PC-3 (cell line): ENCODE data around the gene MT1M. TPM values are rescaled to one million over a fixed set of nuclear protein-coding genes. Genes with fewer than 3 reads are reported as not detected.

ENCODE experiments used
- ATAC-seq: fragments of 200-7000 bp; cut with Tn5 transposase; 2 replicates; pipeline ENCODE4 v1.9.1; 2020; ENCODE audit warnings: mild to moderate bottlenecking, moderate library complexity
- BruUV-seq: library from RNA; stranded (reverse); fragments of 400-500 nt; replicated peaks from 2 replicates; lab custom pipeline; 2021; lab: Mats Ljungman, UMichigan
- CTCF ChIA-PET: fragments of 300-600 bp; sonication (Branson Sonifier 250); formaldehyde crosslinking; loops from one replicate; lab custom pipeline; 2022; ENCODE audit warnings: antibody characterized with exemption; lab: Charles Lee
- POLR2A ChIA-PET: fragments of 300-600 bp; sonication (Branson Sonifier 250); formaldehyde crosslinking; loops from one replicate; lab custom pipeline; 2022; ENCODE audit warnings: antibody characterized with exemption; ENCODE audit not compliant: unreplicated experiment; lab: Charles Lee
- DNase-seq: peaks from one replicate; pipeline ENCODE4 v3.0.0-alpha.2; 2015
- H2AFZ ChIP-seq: fragments of 300-600 bp; sonication (generic); 2 replicates; pipeline ENCODE4 v1.6.0; 2016; ENCODE audit warnings: antibody characterized with exemption, low read length
- H3F3A ChIP-seq: fragments of 300-600 bp; sonication (generic); one replicate; pipeline ENCODE4 v1.6.0; 2017; ENCODE audit warnings: antibody characterized with exemption, low read length, control low read depth, mild to moderate bottlenecking; ENCODE audit not compliant: unreplicated experiment
- H3K27ac ChIP-seq: fragments of 300-600 bp; sonication (generic); 2 replicates; pipeline ENCODE4 v1.5.1; 2016; ENCODE audit warnings: mild to moderate bottlenecking, low read length
- H3K27me3 ChIP-seq: fragments of 300-600 bp; sonication (generic); 2 replicates; pipeline ENCODE4 v1.6.1; 2016; ENCODE audit warnings: low read length, mixed read lengths
- H3K36me3 ChIP-seq: fragments of 300-600 bp; sonication (generic); 2 replicates; pipeline ENCODE4 v1.6.1; 2016; ENCODE audit warnings: low read depth, mixed run types, low read length, mixed read lengths
- H3K4me1 ChIP-seq: fragments of 300-600 bp; sonication (generic); 2 replicates; pipeline ENCODE4 v1.5.1; 2016; ENCODE audit warnings: low read length; ENCODE audit not compliant: insufficient read depth
- H3K4me2 ChIP-seq: fragments of 300-600 bp; sonication (generic); 2 replicates; pipeline ENCODE4 v1.6.0; 2016; ENCODE audit warnings: low read length
- H3K4me3 ChIP-seq: fragments of 300-600 bp; sonication (generic); 2 replicates; pipeline ENCODE4 v1.5.1; 2016; ENCODE audit warnings: mild to moderate bottlenecking, low read length, mixed read lengths
- H3K79me2 ChIP-seq: fragments of 300-600 bp; sonication (generic); 2 replicates; pipeline ENCODE4 v1.6.1; 2017; ENCODE audit warnings: low read length, mixed read lengths
- H3K9ac ChIP-seq: fragments of 300-600 bp; sonication (generic); 2 replicates; pipeline ENCODE4 v1.6.0; 2016; ENCODE audit warnings: mild to moderate bottlenecking, low read length
- H3K9me2 ChIP-seq: fragments of 300-600 bp; sonication (generic); replicated peaks from 2 replicates; pipeline ENCODE4 v1.6.1; 2016; ENCODE audit warnings: mixed run types, low read length, mixed read lengths
- H3K9me3 ChIP-seq: fragments of 300-600 bp; sonication (generic); 2 replicates; pipeline ENCODE4 v1.6.1; 2016; ENCODE audit warnings: low read length, mixed read lengths
- H4K20me1 ChIP-seq: fragments of 300-600 bp; sonication (generic); 2 replicates; pipeline ENCODE4 v1.6.1; 2016; ENCODE audit warnings: low read length, mixed read lengths
- CTCF ChIP-seq: fragments of 300-600 bp; sonication (generic); conservative IDR thresholded peaks from 2 replicates; pipeline ENCODE4 v1.5.1; 2017; ENCODE audit warnings: antibody characterized with exemption, low read depth, mild to moderate bottlenecking, low read length
- EZH2 ChIP-seq: fragments of 300-600 bp; sonication (generic); IDR thresholded peaks from one replicate; pipeline ENCODE4 v1.6.1; 2017; ENCODE audit warnings: antibody characterized with exemption, mild to moderate bottlenecking, low read length; ENCODE audit not compliant: unreplicated experiment
- EZH2phosphoT487 ChIP-seq: fragments of 300-600 bp; sonication (generic); IDR thresholded peaks from 2 replicates; pipeline ENCODE4 v1.6.1; 2018; ENCODE audit warnings: mild to moderate bottlenecking, antibody characterized with exemption, low read length, borderline replicate concordance
- intact Hi-C: fragments of 100-400 bp; cut with micrococcal nuclease; formaldehyde crosslinking; loops from 2 replicates; pipeline ENCODE4 v1.9.0; 2023
- total RNA-seq: library from RNA; depleted of rRNA; stranded (reverse); fragments of >200 nt; gene quantifications from 2 replicates; pipeline ENCODE4 v1.2.3, GENCODE V29; 2014

Gene MT1M
- total RNA-seq, 1 experiment from 2014 or later, result 1.5 TPM

- H3K4me1 ChIP-seq, result peaks cover 60% of the 10 kb centered on the region
- no peaks in the 10 kb centered on the region for H3K27me3 ChIP-seq
- intact Hi-C loops, result no loop called here
- DNase-seq (no peak), ATAC-seq (no peak)
- H4K20me1 ChIP-seq, result no peaks in the 10 kb centered on the region
- H3K9ac ChIP-seq, result no peak overlapping the region
- H3K36me3 ChIP-seq, result no peaks in the 10 kb centered on the region
- no peak for TF ChIP-seq EZH2phosphoT487
- no peak for TF ChIP-seq CTCF
- TF ChIP-seq EZH2, result no peak
- H3K27ac ChIP-seq, result peak overlapping the region; percentile 59
- POLR2A ChIA-PET, result no interaction called here
- H3K4me2 ChIP-seq, result peak overlapping the region; percentile 40; the same call in 1 of the 2 replicates
- BruUV-seq, result no TSS peak
- no peak overlapping the region for H2AFZ ChIP-seq
- peaks cover 13% of the 10 kb centered on the region for H3K79me2 ChIP-seq
- CTCF ChIA-PET, result no interaction called here
- no peak overlapping the region for H3K4me3 ChIP-seq
- no peaks in the 10 kb centered on the region for H3K9me2 ChIP-seq
- no peaks in the 10 kb centered on the region for H3F3A ChIP-seq
- no peaks in the 10 kb centered on the region for H3K9me3 ChIP-seq
Measured at GRCh38 chr16:56613706-56614105, 18.8 kb upstream of the MT1M start.

GRCh38 chr16:56614549-56614991 lies 17.9 kb upstream of the MT1M start:
- CTCF ChIA-PET, result no interaction called here
- no TSS peak for BruUV-seq
- peak; percentile 84 for DNase-seq

More at GRCh38 chr16:56614549-56614991, 17.9 kb upstream of the MT1M start:
- H3K9ac ChIP-seq, result peak overlapping the region; percentile 43; the same call in 1 of the 2 replicates
- no peaks in the 10 kb centered on the region for H3K27me3 ChIP-seq
- no peaks in the 10 kb centered on the region for H3K9me3 ChIP-seq
- H3K9me2 ChIP-seq, result no peaks in the 10 kb centered on the region
- H4K20me1 ChIP-seq, result no peaks in the 10 kb centered on the region
- peaks cover 59% of the 10 kb centered on the region for H3K4me1 ChIP-seq
- no peak for TF ChIP-seq CTCF
- TF ChIP-seq EZH2, result no peak
- TF ChIP-seq EZH2phosphoT487, result no peak
- ATAC-seq, result peak; percentile 68
- H3K4me2 ChIP-seq, result peak overlapping the region; percentile 40
- H3K4me3 ChIP-seq, result no peak overlapping the region
- H3K36me3 ChIP-seq, result no peaks in the 10 kb centered on the region
- H2AFZ ChIP-seq, result no peak overlapping the region
- POLR2A ChIA-PET, result no interaction called here
- peak overlapping the region; percentile 59 for H3K27ac ChIP-seq
- intact Hi-C loops, result no loop called here
- H3K79me2 ChIP-seq, result peaks cover 5% of the 10 kb centered on the region; the same call in 1 of the 2 replicates
- no peaks in the 10 kb centered on the region for H3F3A ChIP-seq
